ENCODE measurements around the gene MYB.

GRCh38 chr6:135219346-135219745 lies 38.2 kb downstream of the MYB start:
- TF ChIP-seq CTCF (IDR thresholded peaks at IDR 0.05): no peak
- no peak for TF ChIP-seq SMAD4 (CRISPR knock-in tag; IDR thresholded peaks at IDR 0.05)
- no peak for TF ChIP-seq HMGXB4 (CRISPR knock-in tag; IDR thresholded peaks at IDR 0.05)

All from WTC11 (cell line).